Measurements from ENCODE around the gene NBAS.

DNA sequence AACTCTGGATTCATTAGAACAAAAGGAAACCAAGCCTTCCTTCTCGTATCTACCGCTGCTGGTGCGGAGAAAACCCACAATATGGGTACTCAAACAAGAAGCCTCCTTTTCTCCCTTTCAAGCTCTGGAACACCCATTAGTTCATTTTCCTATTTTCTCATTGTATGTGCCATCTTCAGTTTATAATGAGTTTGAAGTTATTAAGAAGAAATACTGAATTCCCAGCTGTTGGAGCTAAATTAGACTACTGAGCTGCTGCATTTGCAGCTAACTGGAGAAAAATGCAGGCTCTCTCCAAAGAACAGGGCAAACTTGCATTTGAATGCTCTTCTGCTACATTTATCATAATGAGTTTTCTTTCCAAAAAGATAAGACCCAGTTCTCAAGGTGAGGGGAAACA, 398.5 kb downstream of the NBAS start:
- TF ChIP-seq CREM (IDR thresholded peaks at IDR 0.05; ENCODE audit: low read depth) (no peak), HDAC6 (IDR thresholded peaks at IDR 0.05; ENCODE audit: unreplicated experiment) (no peak), ATF7 (IDR thresholded peaks at IDR 0.05; ENCODE audit: low read depth) (no peak), JUNB (IDR thresholded peaks at IDR 0.05) (no peak), RELA (IDR thresholded peaks at IDR 0.05; ENCODE audit: borderline replicate concordance, partially characterized antibody) (no peak), SIN3A (IDR thresholded peaks at IDR 0.05; ENCODE audit: low read depth, low read length) (no peak), RCOR1 (conservative IDR thresholded peaks at IDR 0.05; ENCODE audit: low read depth, low read length) (no peak), FOXK2 (IDR thresholded peaks at IDR 0.05) (no peak), EZH2 (IDR thresholded peaks at IDR 0.05; ENCODE audit: borderline replicate concordance, control insufficient read depth, low read depth, low read length) (no peak), STAT3 (IDR thresholded peaks at IDR 0.05; ENCODE audit: low read depth, low read length) (no peak), RAD51 (IDR thresholded peaks at IDR 0.05) (no peak)
- TF ChIP-seq, protein P1, sequence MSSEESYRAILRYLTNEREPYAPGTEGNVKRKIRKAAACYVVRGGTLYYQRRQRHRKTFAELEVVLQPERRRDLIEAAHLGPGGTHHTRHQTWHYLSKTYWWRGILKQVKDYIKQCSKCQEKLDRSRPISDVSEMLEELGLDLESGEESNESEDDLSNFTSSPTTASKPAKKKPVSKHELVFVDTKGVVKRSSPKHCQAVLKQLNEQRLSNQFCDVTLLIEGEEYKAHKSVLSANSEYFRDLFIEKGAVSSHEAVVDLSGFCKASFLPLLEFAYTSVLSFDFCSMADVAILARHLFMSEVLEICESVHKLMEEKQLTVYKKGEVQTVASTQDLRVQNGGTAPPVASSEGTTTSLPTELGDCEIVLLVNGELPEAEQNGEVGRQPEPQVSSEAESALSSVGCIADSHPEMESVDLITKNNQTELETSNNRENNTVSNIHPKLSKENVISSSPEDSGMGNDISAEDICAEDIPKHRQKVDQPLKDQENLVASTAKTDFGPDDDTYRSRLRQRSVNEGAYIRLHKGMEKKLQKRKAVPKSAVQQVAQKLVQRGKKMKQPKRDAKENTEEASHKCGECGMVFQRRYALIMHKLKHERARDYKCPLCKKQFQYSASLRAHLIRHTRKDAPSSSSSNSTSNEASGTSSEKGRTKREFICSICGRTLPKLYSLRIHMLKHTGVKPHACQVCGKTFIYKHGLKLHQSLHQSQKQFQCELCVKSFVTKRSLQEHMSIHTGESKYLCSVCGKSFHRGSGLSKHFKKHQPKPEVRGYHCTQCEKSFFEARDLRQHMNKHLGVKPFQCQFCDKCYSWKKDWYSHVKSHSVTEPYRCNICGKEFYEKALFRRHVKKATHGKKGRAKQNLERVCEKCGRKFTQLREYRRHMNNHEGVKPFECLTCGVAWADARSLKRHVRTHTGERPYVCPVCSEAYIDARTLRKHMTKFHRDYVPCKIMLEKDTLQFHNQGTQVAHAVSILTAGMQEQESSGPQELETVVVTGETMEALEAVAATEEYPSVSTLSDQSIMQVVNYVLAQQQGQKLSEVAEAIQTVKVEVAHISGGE (CRISPR knock-in tag; IDR thresholded peaks at IDR 0.05): no peak
- TF ChIP-seq, protein P2, sequence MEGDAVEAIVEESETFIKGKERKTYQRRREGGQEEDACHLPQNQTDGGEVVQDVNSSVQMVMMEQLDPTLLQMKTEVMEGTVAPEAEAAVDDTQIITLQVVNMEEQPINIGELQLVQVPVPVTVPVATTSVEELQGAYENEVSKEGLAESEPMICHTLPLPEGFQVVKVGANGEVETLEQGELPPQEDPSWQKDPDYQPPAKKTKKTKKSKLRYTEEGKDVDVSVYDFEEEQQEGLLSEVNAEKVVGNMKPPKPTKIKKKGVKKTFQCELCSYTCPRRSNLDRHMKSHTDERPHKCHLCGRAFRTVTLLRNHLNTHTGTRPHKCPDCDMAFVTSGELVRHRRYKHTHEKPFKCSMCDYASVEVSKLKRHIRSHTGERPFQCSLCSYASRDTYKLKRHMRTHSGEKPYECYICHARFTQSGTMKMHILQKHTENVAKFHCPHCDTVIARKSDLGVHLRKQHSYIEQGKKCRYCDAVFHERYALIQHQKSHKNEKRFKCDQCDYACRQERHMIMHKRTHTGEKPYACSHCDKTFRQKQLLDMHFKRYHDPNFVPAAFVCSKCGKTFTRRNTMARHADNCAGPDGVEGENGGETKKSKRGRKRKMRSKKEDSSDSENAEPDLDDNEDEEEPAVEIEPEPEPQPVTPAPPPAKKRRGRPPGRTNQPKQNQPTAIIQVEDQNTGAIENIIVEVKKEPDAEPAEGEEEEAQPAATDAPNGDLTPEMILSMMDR (IDR thresholded peaks at IDR 0.05 in 2 of 3, conservative IDR thresholded peaks at IDR 0.05 in 1 of 3; ENCODE audit: control insufficient read depth in 2 of 3, extremely low read depth in 1 of 3, insufficient read depth in 1 of 3, low read depth in 3 of 3, low read length in 3 of 3): no peak

All from GM12878 (cell line).